GM12875 (cell line): Measurements from ENCODE around the gene FAM174C.

Experiments
- H3K4me3 ChIP-seq: one replicate; pipeline ENCODE4 v1.5.1; 2011; ENCODE audit warnings: low read depth, low read length, control low read depth
- CTCF ChIP-seq: IDR thresholded peaks from 2 replicates; pipeline ENCODE4 v1.5.1; 2011; ENCODE audit warnings: low read depth, mild to moderate bottlenecking, control low read depth, inconsistent platforms, low read length, moderate library complexity, borderline replicate concordance; ENCODE audit not compliant: insufficient read depth

The FAM174C gene

DNA sequence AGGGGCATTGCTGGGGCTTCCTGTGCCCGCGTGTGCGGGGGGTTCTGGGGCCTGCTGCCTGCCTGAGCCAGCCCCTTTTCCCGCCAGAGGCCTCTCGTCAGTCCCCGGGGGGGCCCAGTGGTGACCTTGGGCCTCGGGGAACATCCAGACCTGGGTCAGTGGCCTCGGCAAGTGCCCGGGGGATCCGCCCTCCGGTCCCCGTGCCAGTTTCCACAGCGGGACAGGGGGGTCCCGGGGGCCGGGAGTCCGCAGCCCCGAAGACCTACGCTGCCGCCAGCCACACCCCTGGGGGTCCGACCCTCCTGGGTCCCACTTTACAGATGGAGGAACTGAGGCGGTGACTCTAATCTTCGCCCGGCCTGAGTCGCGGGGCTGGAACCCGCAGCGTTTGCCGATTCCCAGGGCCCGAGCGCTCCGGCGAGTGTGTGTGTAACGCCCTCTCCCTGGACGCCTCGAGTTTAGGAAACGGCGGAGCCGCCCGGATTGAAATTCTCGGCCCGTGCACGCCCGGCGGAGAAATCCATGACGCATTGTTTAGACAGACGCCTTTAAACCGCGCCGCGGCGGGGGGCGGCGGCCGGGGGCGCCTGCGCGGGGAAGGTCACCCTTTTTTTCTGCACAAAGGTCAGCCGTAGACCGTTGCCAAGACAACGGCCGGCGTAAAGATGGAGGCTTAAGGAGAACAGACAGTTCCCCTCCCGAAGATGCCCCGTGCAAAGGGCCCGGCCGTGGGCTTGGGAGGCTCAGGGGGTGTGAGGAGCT lies 49.7 kb downstream of the FAM174C start:
- no peak overlapping the region for H3K4me3 ChIP-seq
- TF ChIP-seq CTCF, result no peak

DNA sequence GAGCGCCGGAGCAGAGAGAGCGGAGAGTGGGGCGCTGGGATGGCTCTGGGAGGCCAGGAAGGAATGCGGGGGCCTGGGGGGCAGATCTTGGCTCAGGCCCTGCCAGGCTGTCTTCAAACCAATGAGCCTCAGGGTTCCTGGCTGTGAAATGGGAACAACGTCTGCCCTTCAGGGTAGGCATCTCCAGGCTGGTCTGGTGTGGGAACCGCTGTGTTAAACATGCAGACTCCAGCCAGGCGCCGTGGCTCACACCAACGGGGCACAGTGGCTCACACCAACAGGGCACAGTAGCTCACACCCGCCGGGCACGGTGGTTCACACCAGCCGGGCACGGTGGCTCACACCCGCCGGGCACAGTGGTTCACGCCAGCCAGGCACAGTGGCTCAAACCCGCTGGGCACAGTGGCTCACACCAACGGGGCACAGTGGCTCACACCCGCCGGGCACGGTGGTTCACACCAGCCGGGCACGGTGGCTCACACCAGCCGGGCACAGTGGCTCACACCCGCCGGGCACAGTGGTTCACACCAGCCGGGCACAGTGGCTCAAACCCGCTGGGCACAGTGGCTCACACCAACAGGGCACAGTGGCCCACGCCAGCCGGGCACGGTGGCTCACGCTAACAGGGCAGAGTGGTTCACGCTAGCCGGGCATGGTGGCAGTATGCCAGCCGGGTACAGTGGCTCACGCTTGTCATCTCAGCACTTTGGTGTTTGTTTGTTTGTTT lies 50.4 kb downstream of the FAM174C start:
- no peak for TF ChIP-seq CTCF
- no peak overlapping the region for H3K4me3 ChIP-seq

- H3K4me3 ChIP-seq, result no peak overlapping the region
- no peak for TF ChIP-seq CTCF
Observed at GRCh38 chr19:1327125-1327524, 51.8 kb downstream of the FAM174C start.
